K562 (cell line): ENCODE results near the gene TIAL1. TPM values are rescaled to one million over a fixed set of nuclear protein-coding genes. Genes with fewer than 3 reads are reported as not detected.

Experiments
- MCM7 ChIP-seq, 2 experiments: fragments of 450-650 bp; IDR thresholded peaks; 2 replicates each; pipeline ENCODE4 v1.6.1; 2016 to 2018
- MEIS2 ChIP-seq: fragments of 450-650 bp; IDR thresholded peaks from 2 replicates; pipeline ENCODE4 v1.6.1; 2014; ENCODE audit warnings: mild to moderate bottlenecking; ENCODE audit not compliant: partially characterized antibody
- MNT ChIP-seq, 2 experiments: fragments of 450-650 bp; conservative IDR thresholded peaks; 2 replicates each; pipeline ENCODE4 v1.6.1; 2017; ENCODE audit warnings: mild to moderate bottlenecking in 2 of 2, moderate library complexity in 2 of 2
- ZBTB7A ChIP-seq: IDR thresholded peaks from 2 replicates; pipeline ENCODE4 v1.6.1; 2011; ENCODE audit warnings: low read depth, mild to moderate bottlenecking, low read length, moderate library complexity, borderline replicate concordance; ENCODE audit not compliant: control insufficient read depth
- ZNF124 ChIP-seq: sonication (generic); formaldehyde crosslinking; IDR thresholded peaks from 2 replicates; pipeline ENCODE4 v1.8.1; 2022; ENCODE audit warnings: missing genetic modification reagents
- polyA plus RNA-seq, 8 experiments: library from polyadenylated mRNA; depleted of rRNA in 4 of 8; stranded (reverse) in 5 of 8; unstranded in 3 of 8; fragments of >200 nt; fragmentation: Nextera tagmentation in 2 of 8; fragmentation: Illumina TruSeq in 1 of 8; extraction: Ambion mirVana in 2 of 8; extraction: Trizol in 1 of 8; gene quantifications; 2 replicates each; pipeline versions ENCODE4 v1.2.1 to v1.2.3, GENCODE V29; 2011 to 2014; ENCODE audit warnings: inconsistent platforms in 1 of 8, missing spikeins in 1 of 8
- total RNA-seq, 7 experiments: library from RNA; depleted of rRNA in 6 of 7; stranded (reverse); fragments of >200 nt in 6 of 7; fragmentation: Illumina TruSeq in 2 of 7; extraction: Trizol in 2 of 7; gene quantifications; 2 replicates each; pipeline versions ENCODE4 v1.2.1 to v1.2.3, GENCODE V29; 2011 to 2021; ENCODE audit warnings: low replicate concordance in 1 of 7
- TF ChIP-seq, protein P1 (sequence below): sonication (generic); formaldehyde crosslinking; IDR thresholded peaks from 2 replicates; pipeline ENCODE4 v1.9.0; 2022; ENCODE audit warnings: mild to moderate bottlenecking, missing genetic modification reagents
- TF ChIP-seq, protein P2 (sequence below): fragments of 250-450 bp; sonication (Bioruptor Pico); IDR thresholded peaks from 2 replicates; pipeline ENCODE4 v1.5.0; 2022; ENCODE audit warnings: mild to moderate bottlenecking

Gene TIAL1
- total and polyA plus RNA-seq, 9 of the 15 experiments (the other 6 are each of a cell fraction or from before 2014, with no cell fraction given), result 22.5 to 126 (median 58.2) TPM

GRCh38 chr10:119595676-119596515, 868 bp downstream of the TIAL1 start (continued):
- TF ChIP-seq, protein P1, sequence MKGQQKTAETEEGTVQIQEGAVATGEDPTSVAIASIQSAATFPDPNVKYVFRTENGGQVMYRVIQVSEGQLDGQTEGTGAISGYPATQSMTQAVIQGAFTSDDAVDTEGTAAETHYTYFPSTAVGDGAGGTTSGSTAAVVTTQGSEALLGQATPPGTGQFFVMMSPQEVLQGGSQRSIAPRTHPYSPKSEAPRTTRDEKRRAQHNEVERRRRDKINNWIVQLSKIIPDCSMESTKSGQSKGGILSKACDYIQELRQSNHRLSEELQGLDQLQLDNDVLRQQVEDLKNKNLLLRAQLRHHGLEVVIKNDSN (CRISPR knock-in tag), result peak; percentile 51
- TF ChIP-seq MNT (conservative IDR thresholded peaks at IDR 0.05) (peak; percentile 55 to 79; a peak in 3 of 4 replicates), MCM7 (IDR thresholded peaks at IDR 0.05) (no peak), ZNF124 (no peak), MEIS2 (no peak), ZBTB7A (peak; percentile 33; the same call in 1 of the 2 replicates)
- TF ChIP-seq, protein P2, sequence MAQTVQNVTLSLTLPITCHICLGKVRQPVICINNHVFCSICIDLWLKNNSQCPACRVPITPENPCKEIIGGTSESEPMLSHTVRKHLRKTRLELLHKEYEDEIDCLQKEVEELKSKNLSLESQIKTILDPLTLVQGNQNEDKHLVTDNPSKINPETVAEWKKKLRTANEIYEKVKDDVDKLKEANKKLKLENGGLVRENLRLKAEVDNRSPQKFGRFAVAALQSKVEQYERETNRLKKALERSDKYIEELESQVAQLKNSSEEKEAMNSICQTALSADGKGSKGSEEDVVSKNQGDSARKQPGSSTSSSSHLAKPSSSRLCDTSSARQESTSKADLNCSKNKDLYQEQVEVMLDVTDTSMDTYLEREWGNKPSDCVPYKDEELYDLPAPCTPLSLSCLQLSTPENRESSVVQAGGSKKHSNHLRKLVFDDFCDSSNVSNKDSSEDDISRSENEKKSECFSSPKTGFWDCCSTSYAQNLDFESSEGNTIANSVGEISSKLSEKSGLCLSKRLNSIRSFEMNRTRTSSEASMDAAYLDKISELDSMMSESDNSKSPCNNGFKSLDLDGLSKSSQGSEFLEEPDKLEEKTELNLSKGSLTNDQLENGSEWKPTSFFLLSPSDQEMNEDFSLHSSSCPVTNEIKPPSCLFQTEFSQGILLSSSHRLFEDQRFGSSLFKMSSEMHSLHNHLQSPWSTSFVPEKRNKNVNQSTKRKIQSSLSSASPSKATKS (CRISPR knock-in tag), result no peak
